Measurements from ENCODE around the gene MGAT5. TPM values are rescaled to one million over a fixed set of nuclear protein-coding genes. Genes with fewer than 3 reads are reported as not detected.
A peak's percentile ranks its signal among the peaks of the same experiment; 100 is the strongest.

The MGAT5 gene
- total and polyA plus RNA-seq, 8 donors = 2.9 to 36.9 (median 19.6) TPM

GRCh38 chr2:134253117-134253704, 661 bp upstream of the MGAT5 start:
- ATAC-seq = peak in 2 of 4 donors; percentile 4 to 17
- H3K27ac ChIP-seq = no peak overlapping the region

GRCh38 chr2:134254824-134255223, 952 bp downstream of the MGAT5 start:
- no peak for TF ChIP-seq CTCF (IDR thresholded peaks at IDR 0.05)
- intact Hi-C loops (cut with DNase I) = no loop called here
- FAIRE-seq (no peak), ATAC-seq (no peak), DNase-seq (no peak)
- Histone ChIP-seq H3K9me3 (no peaks in the 10 kb centered on the region), H3K27me3 (no peaks in the 10 kb centered on the region), H3K27ac (no peak overlapping the region), H3K4me1 (peaks cover 0 to 16% (median 5%) of the 10 kb centered on the region in 3 donors), H3K36me3 (no peaks in the 10 kb centered on the region), H3K4me3 (no peak overlapping the region)

More at GRCh38 chr2:134253117-134253704, 661 bp upstream of the MGAT5 start:
- DNase-seq = no peak
- intact Hi-C loops (cut with DNase I) = no loop called here
- Histone ChIP-seq H3K27me3 (no peaks in the 10 kb centered on the region), H3K4me1 (peaks cover 0 to 16% (median 5%) of the 10 kb centered on the region in 3 donors), H3K9me3 (no peaks in the 10 kb centered on the region), H3K36me3 (no peaks in the 10 kb centered on the region), H3K4me3 (no peak overlapping the region)
- WGBS, 2 donors = 97% methylated on average over 4 of the region's 4 CpGs
- FAIRE-seq = no peak
- no peak for TF ChIP-seq CTCF (IDR thresholded peaks at IDR 0.05)

GRCh38 chr2:134256956-134257355, 3.1 kb downstream of the MGAT5 start:
- Histone ChIP-seq H3K36me3 (no peaks in the 10 kb centered on the region), H3K4me1 (peaks cover 3 to 25% (median 13%) of the 10 kb centered on the region in 3 donors), H3K27ac (no peak overlapping the region), H3K4me3 (no peak overlapping the region), H3K9me3 (no peaks in the 10 kb centered on the region), H3K27me3 (no peaks in the 10 kb centered on the region)
- FAIRE-seq (no peak), ATAC-seq (no peak), DNase-seq (no peak)
- intact Hi-C loops (cut with DNase I) = no loop called here
- 89 to 93% methylated on average over 2 of the region's 2 CpGs for WGBS, 2 donors
- TF ChIP-seq CTCF (IDR thresholded peaks at IDR 0.05) = no peak

- Histone ChIP-seq H3K36me3 (no peaks in the 10 kb centered on the region), H3K27ac (no peak overlapping the region), H3K27me3 (no peaks in the 10 kb centered on the region), H3K9me3 (no peaks in the 10 kb centered on the region), H3K4me1 (peaks cover 5 to 25% (median 15%) of the 10 kb centered on the region in 3 donors), H3K4me3 (no peak overlapping the region)
- intact Hi-C loops (cut with DNase I) = no loop called here
- ATAC-seq = no peak
- no peak for DNase-seq
- TF ChIP-seq CTCF (IDR thresholded peaks at IDR 0.05) = no peak
- no peak for FAIRE-seq
Measured at GRCh38 chr2:134257509-134257908, 3.6 kb downstream of the MGAT5 start.

GRCh38 chr2:134257965-134258683, 4.3 kb downstream of the MGAT5 start:
- no peaks in the 10 kb centered on the region for H3K27me3 ChIP-seq
- intact Hi-C loops (cut with DNase I) = no loop called here
- DNase-seq (no peak), ATAC-seq (no peak), FAIRE-seq (no peak)
- no peak for TF ChIP-seq CTCF (IDR thresholded peaks at IDR 0.05)
- H3K4me1 ChIP-seq = peaks cover 5 to 25% (median 15%) of the 10 kb centered on the region in 3 donors
- 71 to 74% methylated on average over 7 of the region's 7 CpGs for whole genome bisulfite sequencing, 2 donors
- no peak overlapping the region for H3K4me3 ChIP-seq
- H3K9me3 ChIP-seq = no peaks in the 10 kb centered on the region
- H3K27ac ChIP-seq = no peak overlapping the region
- H3K36me3 ChIP-seq = no peaks in the 10 kb centered on the region

Data from pancreas (tissue), 10 donors.